SU-DHL-6 (cell line): ENCODE results near the gene FIBP.
A peak's percentile ranks its signal among the peaks of the same experiment; 100 is the strongest.

ENCODE experiments used
- H2AFZ ChIP-seq: fragments of 200-600 bp; sonication (generic); 2 replicates; pipeline ENCODE4 v1.6.1; 2014; ENCODE audit warnings: low read depth, mild to moderate bottlenecking, moderate library complexity, mixed read lengths, antibody characterized with exemption, low read length; ENCODE audit not compliant: severe bottlenecking
- H3F3A ChIP-seq: fragments of 200-600 bp; shearing (Covaris generic); 2 replicates; pipeline ENCODE4 v1.6.0; 2016; ENCODE audit warnings: antibody characterized with exemption, mild to moderate bottlenecking; ENCODE audit not compliant: insufficient read depth
- H3K27ac ChIP-seq: fragments of 200-600 bp; sonication (generic); 2 replicates; pipeline ENCODE4 v1.5.1; 2016; ENCODE audit warnings: low read depth, mild to moderate bottlenecking, low read length, moderate library complexity, mixed read lengths
- H3K27me3 ChIP-seq: fragments of 200-600 bp; sonication (generic), shearing (Covaris generic); 2 replicates; pipeline ENCODE4 v1.6.0; 2014; ENCODE audit warnings: mild to moderate bottlenecking, low read length
- H3K36me3 ChIP-seq: fragments of 200-600 bp; sonication (generic); 2 replicates; pipeline ENCODE4 v1.6.1; 2014; ENCODE audit warnings: mild to moderate bottlenecking, low read length, mixed read lengths
- H3K4me2 ChIP-seq: fragments of 300-600, 200-600 bp; shearing (Covaris generic), sonication (generic); 2 replicates; pipeline ENCODE4 v1.6.0; 2014; ENCODE audit warnings: low read length, low read depth, mild to moderate bottlenecking; ENCODE audit not compliant: poor library complexity, severe bottlenecking
- H3K4me3 ChIP-seq: fragments of 200-600 bp; sonication (generic); 2 replicates; pipeline ENCODE4 v1.5.1; 2014; ENCODE audit warnings: antibody characterized with exemption, low read length, mild to moderate bottlenecking, mixed read lengths; ENCODE audit not compliant: insufficient read depth, poor library complexity, severe bottlenecking
- H3K79me2 ChIP-seq: fragments of 200-600 bp; sonication (generic); 2 replicates; pipeline ENCODE4 v1.6.1; 2014; ENCODE audit warnings: mild to moderate bottlenecking, low read length, moderate library complexity; ENCODE audit not compliant: insufficient read depth
- H3K9ac ChIP-seq: fragments of 200-600 bp; sonication (generic); 2 replicates; pipeline ENCODE4 v1.7.0; 2014; ENCODE audit warnings: mild to moderate bottlenecking, low read length
- H3K9me2 ChIP-seq: fragments of 200-600 bp; sonication (generic); replicated peaks from 2 replicates; pipeline ENCODE4 v1.6.1; 2014; ENCODE audit warnings: low read length; ENCODE audit not compliant: insufficient read depth
- H3K9me3 ChIP-seq: fragments of 200-600 bp; sonication (generic); 2 replicates; pipeline ENCODE4 v1.6.1; 2014; ENCODE audit warnings: low read length, mixed read lengths; ENCODE audit not compliant: insufficient read depth
- H4K20me1 ChIP-seq: fragments of 200-600 bp; sonication (generic); 2 replicates; pipeline ENCODE4 v1.6.1; 2014; ENCODE audit warnings: low read depth, mild to moderate bottlenecking, antibody characterized with exemption, low read length, moderate library complexity, mixed read lengths
- EZH2phosphoT487 ChIP-seq: fragments of 200-600 bp; sonication (generic), shearing (Covaris generic); conservative IDR thresholded peaks from 2 replicates; pipeline ENCODE4 v1.6.1; 2018; ENCODE audit warnings: mild to moderate bottlenecking, antibody characterized with exemption, low read length, moderate library complexity, mixed read lengths
- TF ChIP-seq, protein P1 (sequence below): fragments of 200-600 bp; sonication (generic); IDR thresholded peaks from one replicate; pipeline ENCODE4 v1.5.1; 2017; ENCODE audit warnings: antibody characterized with exemption, mild to moderate bottlenecking, low read length, moderate library complexity; ENCODE audit not compliant: insufficient read depth, poor library complexity, severe bottlenecking

Gene FIBP

DNA sequence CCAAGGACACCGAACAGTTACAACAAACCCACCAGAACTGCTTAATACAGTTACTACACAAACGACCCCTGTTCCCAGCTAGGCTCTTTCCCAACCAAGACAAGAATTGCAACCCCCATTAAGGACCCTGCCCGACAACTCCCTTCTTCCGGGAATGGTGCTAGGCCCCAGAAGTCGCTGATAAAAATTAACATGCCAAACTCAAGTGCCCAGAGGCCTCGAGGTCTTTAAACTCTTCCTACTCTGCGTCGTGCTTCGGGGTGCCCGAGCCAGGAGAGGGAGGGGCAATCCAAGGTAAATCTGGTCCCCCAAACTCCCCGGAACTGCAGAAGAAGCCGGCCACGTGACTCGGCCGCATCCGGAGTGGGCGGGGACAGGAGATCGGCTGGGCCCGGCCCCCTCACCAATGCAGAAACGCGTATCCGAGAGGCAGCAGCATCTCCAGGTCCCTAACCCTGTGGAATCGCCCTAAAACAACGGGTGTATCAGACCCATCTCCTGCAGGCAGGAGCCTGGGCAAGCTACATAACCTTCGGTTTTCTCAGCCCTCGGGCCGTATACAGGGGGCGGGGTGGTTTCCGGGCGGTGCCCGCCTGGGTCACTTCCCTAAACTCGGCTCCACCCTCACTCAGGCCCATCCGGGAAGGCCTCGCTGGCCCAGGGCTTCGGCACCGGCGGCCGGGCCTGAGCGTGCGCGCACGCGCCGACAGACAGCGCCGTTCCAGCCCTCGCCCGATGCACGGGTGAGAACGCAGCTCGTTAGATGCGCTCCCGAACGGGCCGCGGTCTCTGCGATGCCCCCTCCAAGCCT, 31.4 kb downstream of the FIBP start:
- peak overlapping the region; percentile 86 for H3K4me2 ChIP-seq
- peaks cover 41% of the 10 kb centered on the region for H3K79me2 ChIP-seq
- no peaks in the 10 kb centered on the region for H3K9me3 ChIP-seq
- H3K9me2 ChIP-seq = no peaks in the 10 kb centered on the region
- no peak for TF ChIP-seq EZH2phosphoT487
- peak overlapping the region; percentile 66 for H3K4me3 ChIP-seq
- peaks cover 16% of the 10 kb centered on the region for H4K20me1 ChIP-seq
- no peak overlapping the region for H2AFZ ChIP-seq
- H3K27ac ChIP-seq = peak overlapping the region; percentile 90
- H3K27me3 ChIP-seq = no peaks in the 10 kb centered on the region
- H3F3A ChIP-seq = peaks cover 34% of the 10 kb centered on the region
- H3K9ac ChIP-seq = peak overlapping the region; percentile 97
- H3K36me3 ChIP-seq = peaks cover 24% of the 10 kb centered on the region

GRCh38 chr11:65855927-65856363, 32.3 kb downstream of the FIBP start:
- peaks cover 31% of the 10 kb centered on the region for H3K79me2 ChIP-seq
- H3K27me3 ChIP-seq = no peaks in the 10 kb centered on the region
- H2AFZ ChIP-seq = no peak overlapping the region
- peaks cover 24% of the 10 kb centered on the region for H3K36me3 ChIP-seq
- H3K9me3 ChIP-seq = no peaks in the 10 kb centered on the region
- H3K4me2 ChIP-seq = peak overlapping the region; percentile 86
- H3K9ac ChIP-seq = peak overlapping the region; percentile 97
- peaks cover 34% of the 10 kb centered on the region for H3F3A ChIP-seq
- TF ChIP-seq, protein P1, sequence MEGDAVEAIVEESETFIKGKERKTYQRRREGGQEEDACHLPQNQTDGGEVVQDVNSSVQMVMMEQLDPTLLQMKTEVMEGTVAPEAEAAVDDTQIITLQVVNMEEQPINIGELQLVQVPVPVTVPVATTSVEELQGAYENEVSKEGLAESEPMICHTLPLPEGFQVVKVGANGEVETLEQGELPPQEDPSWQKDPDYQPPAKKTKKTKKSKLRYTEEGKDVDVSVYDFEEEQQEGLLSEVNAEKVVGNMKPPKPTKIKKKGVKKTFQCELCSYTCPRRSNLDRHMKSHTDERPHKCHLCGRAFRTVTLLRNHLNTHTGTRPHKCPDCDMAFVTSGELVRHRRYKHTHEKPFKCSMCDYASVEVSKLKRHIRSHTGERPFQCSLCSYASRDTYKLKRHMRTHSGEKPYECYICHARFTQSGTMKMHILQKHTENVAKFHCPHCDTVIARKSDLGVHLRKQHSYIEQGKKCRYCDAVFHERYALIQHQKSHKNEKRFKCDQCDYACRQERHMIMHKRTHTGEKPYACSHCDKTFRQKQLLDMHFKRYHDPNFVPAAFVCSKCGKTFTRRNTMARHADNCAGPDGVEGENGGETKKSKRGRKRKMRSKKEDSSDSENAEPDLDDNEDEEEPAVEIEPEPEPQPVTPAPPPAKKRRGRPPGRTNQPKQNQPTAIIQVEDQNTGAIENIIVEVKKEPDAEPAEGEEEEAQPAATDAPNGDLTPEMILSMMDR = no peak
- no peak for TF ChIP-seq EZH2phosphoT487
- peak overlapping the region; percentile 66 for H3K4me3 ChIP-seq
- H3K27ac ChIP-seq = no peak overlapping the region
- H3K9me2 ChIP-seq = no peaks in the 10 kb centered on the region
- peaks cover 16% of the 10 kb centered on the region for H4K20me1 ChIP-seq

DNA sequence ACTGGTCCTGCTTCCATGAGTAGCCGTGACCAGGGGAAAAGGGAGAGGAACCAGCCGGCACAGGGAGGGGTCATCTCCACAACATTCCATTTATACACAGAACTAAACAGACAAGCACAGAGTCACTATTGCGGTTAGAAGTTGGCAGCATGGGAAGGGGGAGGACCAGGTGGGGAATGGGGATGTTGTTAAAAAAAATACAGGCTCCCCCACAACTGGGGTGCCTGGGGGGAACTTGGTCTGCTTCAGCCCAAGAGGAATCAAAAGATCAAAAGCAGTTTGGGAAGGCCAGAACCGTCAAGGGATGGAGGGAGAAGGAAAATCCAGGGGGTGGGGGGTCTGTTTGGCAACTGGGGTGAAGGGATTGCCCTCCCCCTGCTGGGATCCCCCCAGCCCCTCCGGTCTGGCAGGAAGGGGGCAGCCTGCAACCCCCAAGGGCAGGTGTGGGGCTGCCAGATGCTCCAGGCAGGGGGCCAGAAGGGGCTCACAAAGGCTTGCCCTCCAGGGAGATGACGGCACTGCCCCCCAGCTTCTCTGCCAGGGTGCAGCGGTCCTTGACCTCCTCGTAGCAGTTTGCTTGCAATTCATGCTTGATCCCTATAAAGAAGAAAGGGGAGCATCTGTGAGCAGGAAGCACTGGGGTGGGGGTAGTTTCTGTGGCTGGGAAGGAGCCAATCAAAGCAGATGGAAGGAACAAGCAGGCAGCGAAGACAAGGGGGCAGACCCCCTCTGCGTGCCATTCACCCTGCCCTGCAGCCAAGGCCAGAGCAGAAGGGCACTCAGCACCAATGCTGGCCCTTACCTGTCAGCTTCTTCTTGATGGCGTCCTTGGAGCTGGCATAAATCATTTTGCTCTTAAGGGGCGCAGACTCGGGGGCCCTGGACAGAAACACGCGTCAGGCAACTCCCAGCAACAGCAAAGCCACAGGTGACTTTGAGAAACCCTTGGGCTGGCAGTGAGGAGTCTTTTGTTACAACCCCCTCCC, 33.1 kb downstream of the FIBP start:
- H3K36me3 ChIP-seq = peaks cover 24% of the 10 kb centered on the region
- H3K79me2 ChIP-seq = peaks cover 28% of the 10 kb centered on the region
- H3K9me2 ChIP-seq = no peaks in the 10 kb centered on the region
- H3K4me2 ChIP-seq = no peak overlapping the region
- no peaks in the 10 kb centered on the region for H3K9me3 ChIP-seq
- H3K9ac ChIP-seq = no peak overlapping the region
- H4K20me1 ChIP-seq = peaks cover 16% of the 10 kb centered on the region
- peaks cover 34% of the 10 kb centered on the region for H3F3A ChIP-seq
- no peak overlapping the region for H2AFZ ChIP-seq
- no peaks in the 10 kb centered on the region for H3K27me3 ChIP-seq
- no peak for TF ChIP-seq EZH2phosphoT487
- TF ChIP-seq, protein P1 = no peak
- no peak overlapping the region for H3K4me3 ChIP-seq
- no peak overlapping the region for H3K27ac ChIP-seq
